Measurements from ENCODE around the gene GNA12. TPM values are rescaled to one million over a fixed set of nuclear protein-coding genes. Genes with fewer than 3 reads are reported as not detected.
"Not testable (repeated sequence)": the region's sequence is repeated elsewhere in the genome, so short reads cannot be mapped to it uniquely, and the experiment has no call there.

The GNA12 gene
- total RNA-seq, 2 experiments from 2014 or later, result 19.5 to 22.6 TPM

GRCh38 chr7:2694122-2694436 is 150.0 kb downstream of the GNA12 start:
- peaks cover 14% of the 10 kb centered on the region for H3K27me3 Mint-ChIP-seq
- H3K36me3 Mint-ChIP-seq (ENCODE audit: low read depth); DNase-seq; intact Hi-C loops (cut with DNase I, micrococcal nuclease); POLR2A ChIA-PET; H3K27ac Mint-ChIP-seq; H3K9me3 Mint-ChIP-seq (ENCODE audit: low read depth); H3K4me3 Mint-ChIP-seq; ATAC-seq: not testable (repeated sequence)
- H3K4me1 Mint-ChIP-seq, result peaks cover 10% of the 10 kb centered on the region
- CTCF ChIA-PET, result interaction anchor here (1.2 to 5.7 kb wide), 2 partner anchors 16 to 243 kb away, joined by 3 to 33 read pairs; no protein-coding TSS in a partner anchor

GRCh38 chr7:2693420-2694121 is 150.5 kb downstream of the GNA12 start:
- H3K4me1 Mint-ChIP-seq, result peaks cover 10% of the 10 kb centered on the region
- H3K4me3 Mint-ChIP-seq; ATAC-seq; intact Hi-C loops (cut with DNase I, micrococcal nuclease); H3K27ac Mint-ChIP-seq; H3K9me3 Mint-ChIP-seq (ENCODE audit: low read depth); POLR2A ChIA-PET; DNase-seq; H3K36me3 Mint-ChIP-seq (ENCODE audit: low read depth): not testable (repeated sequence)
- CTCF ChIA-PET, result interaction anchor here (0.6 to 5.7 kb wide), 3 partner anchors 16 to 388 kb away, joined by 3 to 33 read pairs (median 3); no protein-coding TSS in a partner anchor
- peaks cover 19% of the 10 kb centered on the region for H3K27me3 Mint-ChIP-seq

GRCh38 chr7:2692543-2692942 is 151.6 kb downstream of the GNA12 start:
- ChIA-PET POLR2A (no interaction called here), CTCF (interaction anchor here (0.5 to 5.7 kb wide), 3 partner anchors 17 to 137 kb away, joined by 3 to 33 read pairs (median 3); no protein-coding TSS in a partner anchor)
- H3K9me3 Mint-ChIP-seq (ENCODE audit: low read depth), result no peaks in the 10 kb centered on the region
- H3K4me3 Mint-ChIP-seq, result no peak overlapping the region
- H3K36me3 Mint-ChIP-seq (ENCODE audit: low read depth), result no peaks in the 10 kb centered on the region
- H3K4me1 Mint-ChIP-seq, result peaks cover 8% of the 10 kb centered on the region
- intact Hi-C loops (cut with DNase I, micrococcal nuclease), result no loop called here
- H3K27ac Mint-ChIP-seq, result no peak overlapping the region
- DNase-seq (no peak), ATAC-seq (no peak)
- H3K27me3 Mint-ChIP-seq, result peaks cover 20% of the 10 kb centered on the region

GRCh38 chr7:2691932-2692439 is 152.1 kb downstream of the GNA12 start:
- H3K36me3 Mint-ChIP-seq (ENCODE audit: low read depth); POLR2A ChIA-PET; intact Hi-C loops (cut with DNase I, micrococcal nuclease); DNase-seq; ATAC-seq; H3K9me3 Mint-ChIP-seq (ENCODE audit: low read depth); H3K27ac Mint-ChIP-seq; H3K4me1 Mint-ChIP-seq; H3K4me3 Mint-ChIP-seq: not testable (repeated sequence)
- CTCF ChIA-PET, result interaction anchor here (0.5 to 5.7 kb wide), 3 partner anchors 18 to 136 kb away, joined by 3 to 33 read pairs (median 3); no protein-coding TSS in a partner anchor
- H3K27me3 Mint-ChIP-seq, result peaks cover 24% of the 10 kb centered on the region

- Mint-ChIP-seq H3K36me3 (ENCODE audit: low read depth) (no peaks in the 10 kb centered on the region), H3K4me1 (peaks cover 8% of the 10 kb centered on the region), H3K27ac (no peak overlapping the region), H3K9me3 (ENCODE audit: low read depth) (no peaks in the 10 kb centered on the region), H3K4me3 (no peak overlapping the region), H3K27me3 (peaks cover 27% of the 10 kb centered on the region)
- ChIA-PET CTCF (interaction anchor here (5.7 kb wide), 1 partner anchor 19 kb away, joined by 33 read pairs; no protein-coding TSS in a partner anchor), POLR2A (no interaction called here)
- intact Hi-C loops (cut with DNase I, micrococcal nuclease), result no loop called here
- DNase-seq (no peak), ATAC-seq (no peak)
Observed at GRCh38 chr7:2691011-2691707, 152.9 kb downstream of the GNA12 start.

- POLR2A ChIA-PET, result interaction anchor here (0.6 kb wide), 1 partner anchor 317 kb away, joined by 3 read pairs; no protein-coding TSS in a partner anchor
- ATAC-seq (no peak), DNase-seq (no peak)
- H3K9me3 Mint-ChIP-seq (ENCODE audit: low read depth), result no peaks in the 10 kb centered on the region
- intact Hi-C loops (cut with DNase I, micrococcal nuclease), result no loop called here
- peaks cover 31% of the 10 kb centered on the region for H3K27me3 Mint-ChIP-seq
- CTCF ChIA-PET, result interaction anchor here (0.5 to 5.7 kb wide), 5 partner anchors 14 to 239 kb away, joined by 3 to 33 read pairs (median 3); no protein-coding TSS in a partner anchor
- H3K4me3 Mint-ChIP-seq, result no peak overlapping the region
- no peak overlapping the region for H3K27ac Mint-ChIP-seq
- H3K36me3 Mint-ChIP-seq (ENCODE audit: low read depth), result no peaks in the 10 kb centered on the region
- peaks cover 8% of the 10 kb centered on the region for H3K4me1 Mint-ChIP-seq
Observed at GRCh38 chr7:2689951-2690705, 154.0 kb downstream of the GNA12 start.

GRCh38 chr7:2689343-2689847 is 154.7 kb downstream of the GNA12 start:
- ATAC-seq (no peak), DNase-seq (no peak)
- no peaks in the 10 kb centered on the region for H3K9me3 Mint-ChIP-seq (ENCODE audit: low read depth)
- intact Hi-C loops (cut with DNase I, micrococcal nuclease), result no loop called here
- peaks cover 31% of the 10 kb centered on the region for H3K27me3 Mint-ChIP-seq
- H3K4me3 Mint-ChIP-seq, result no peak overlapping the region
- H3K36me3 Mint-ChIP-seq (ENCODE audit: low read depth), result no peaks in the 10 kb centered on the region
- ChIA-PET CTCF (interaction anchor here (0.7 to 5.7 kb wide), 4 partner anchors 9 to 238 kb away, joined by 3 to 33 read pairs (median 4); no protein-coding TSS in a partner anchor), POLR2A (interaction anchor here (0.6 kb wide), 1 partner anchor 316 kb away, joined by 3 read pairs; no protein-coding TSS in a partner anchor)
- peaks cover 8% of the 10 kb centered on the region for H3K4me1 Mint-ChIP-seq
- H3K27ac Mint-ChIP-seq, result no peak overlapping the region

GRCh38 chr7:2688409-2689342 is 155.4 kb downstream of the GNA12 start:
- CTCF ChIA-PET, result interaction anchor here (0.7 kb wide), 1 partner anchor 10 kb away, joined by 3 read pairs; no protein-coding TSS in a partner anchor
- Mint-ChIP-seq H3K36me3 (ENCODE audit: low read depth) (no peaks in the 10 kb centered on the region), H3K27me3 (peaks cover 31% of the 10 kb centered on the region), H3K27ac (no peak overlapping the region), H3K4me1 (peaks cover 8% of the 10 kb centered on the region), H3K9me3 (ENCODE audit: low read depth) (no peaks in the 10 kb centered on the region), H3K4me3 (no peak overlapping the region)
- DNase-seq (no peak), ATAC-seq (no peak)
- intact Hi-C loops (cut with DNase I, micrococcal nuclease), result no loop called here
- POLR2A ChIA-PET, result no interaction called here

GRCh38 chr7:2687881-2688318 is 156.2 kb downstream of the GNA12 start, which contains the start of gene AMZ1:
Gene AMZ1, plus strand, starts transcription at chr7:2688202. Its CDS starts 12,250 bp downstream, at chr7:2700452.
- no peaks in the 10 kb centered on the region for H3K36me3 Mint-ChIP-seq (ENCODE audit: low read depth)

GRCh38 chr7:2687338-2687869 is 156.7 kb downstream of the GNA12 start:
- no peak overlapping the region for H3K27ac Mint-ChIP-seq
- CTCF ChIA-PET, result interaction anchor here (0.6 to 0.8 kb wide), 2 partner anchors 12 to 116 kb away, joined by 3 to 5 read pairs; no protein-coding TSS in a partner anchor
- no peaks in the 10 kb centered on the region for H3K9me3 Mint-ChIP-seq (ENCODE audit: low read depth)
- intact Hi-C loops (cut with DNase I, micrococcal nuclease), result no loop called here
- H3K4me3 Mint-ChIP-seq, result no peak overlapping the region
- POLR2A ChIA-PET, result no interaction called here
- no peak for ATAC-seq
- DNase-seq, result no peak
- H3K27me3 Mint-ChIP-seq, result peaks cover 31% of the 10 kb centered on the region
- peaks cover 8% of the 10 kb centered on the region for H3K4me1 Mint-ChIP-seq
- H3K36me3 Mint-ChIP-seq (ENCODE audit: low read depth), result no peaks in the 10 kb centered on the region

More at GRCh38 chr7:2687881-2688318, 156.2 kb downstream of the GNA12 start, which contains the start of gene AMZ1:
- H3K9me3 Mint-ChIP-seq (ENCODE audit: low read depth), result no peaks in the 10 kb centered on the region
- H3K27me3 Mint-ChIP-seq, result peaks cover 31% of the 10 kb centered on the region
- no peak within 1 kb of the TSS for H3K27ac Mint-ChIP-seq
- no peak within 1 kb of the TSS for H3K4me3 Mint-ChIP-seq
- POLR2A ChIA-PET, result no interaction called here
- intact Hi-C loops (cut with DNase I, micrococcal nuclease), result no loop called here
- DNase-seq (no peak), ATAC-seq (no peak)
- CTCF ChIA-PET, result interaction anchor here (0.6 to 0.8 kb wide), 2 partner anchors 11 to 116 kb away, joined by 3 to 5 read pairs; no protein-coding TSS in a partner anchor
- H3K4me1 Mint-ChIP-seq, result peaks cover 8% of the 10 kb centered on the region

Measured in activated CD4-positive, alpha-beta T cell treated with anti-CD3 and anti-CD28 coated beads for 36 hours (primary cell).